IMR-90 (cell line): Measurements from ENCODE around the gene H1-8. TPM values are rescaled to one million over a fixed set of nuclear protein-coding genes. Genes with fewer than 3 reads are reported as not detected.

Experiments used
- ATAC-seq: fragments of 200-7000 bp; cut with Tn5 transposase; 2 replicates; pipeline ENCODE4 v1.9.1; 2020; ENCODE audit warnings: low read depth, mild to moderate bottlenecking, moderate library complexity
- BruUV-seq: library from RNA; stranded (reverse); fragments of 400-500 nt; replicated peaks from 2 replicates; lab custom pipeline; 2021; lab: Mats Ljungman, UMichigan
- CTCF ChIA-PET: fragments of 300-600 bp; formaldehyde crosslinking; extraction: SDS; loops from one replicate; lab custom pipeline; 2021; ENCODE audit warnings: antibody characterized with exemption; lab: Yijun Ruan, JAX
- POLR2A ChIA-PET: fragments of 300-600 bp; sonication (Branson Sonifier 250); formaldehyde crosslinking; loops from one replicate; lab custom pipeline; 2022; ENCODE audit warnings: antibody characterized with exemption; ENCODE audit not compliant: unreplicated experiment; lab: Charles Lee
- DNase-seq: peaks from one replicate; pipeline ENCODE4 v3.0.0; 2013
- H2AFZ ChIP-seq: replicated peaks from 2 replicates; pipeline ENCODE3; 2013; ENCODE audit warnings: low read length, mild to moderate bottlenecking; ENCODE audit not compliant: poor library complexity
- H2AK5ac ChIP-seq: 2 replicates; pipeline ENCODE4 v1.6.1; 2013; ENCODE audit warnings: low read depth, low read length, inconsistent platforms
- H2AK9ac ChIP-seq: replicated peaks from 2 replicates; pipeline ENCODE3; 2013; ENCODE audit warnings: mild to moderate bottlenecking, low read depth, low read length, moderate library complexity; ENCODE audit not compliant: poor library complexity
- H2BK120ac ChIP-seq: 2 replicates; pipeline ENCODE4 v1.6.1; 2013; ENCODE audit warnings: low read depth, low read length, inconsistent platforms
- H2BK15ac ChIP-seq: 3 replicates; pipeline ENCODE4 v1.6.1; 2013; ENCODE audit warnings: low read depth, low read length, inconsistent platforms
- H2BK20ac ChIP-seq: 2 replicates; pipeline ENCODE4 v1.6.1; 2013; ENCODE audit warnings: low read depth, mild to moderate bottlenecking, inconsistent platforms, low read length, moderate library complexity
- H2BK5ac ChIP-seq: 2 replicates; pipeline ENCODE4 v1.6.1; 2013; ENCODE audit warnings: mild to moderate bottlenecking, low read depth, low read length, inconsistent platforms; ENCODE audit not compliant: poor library complexity, severe bottlenecking
- H3K14ac ChIP-seq: replicated peaks from 2 replicates; pipeline ENCODE4 v1.6.1; 2013; ENCODE audit warnings: low read depth, low read length, inconsistent platforms
- H3K18ac ChIP-seq: 2 replicates; pipeline ENCODE4 v1.6.1; 2013; ENCODE audit warnings: low read depth, low read length, control low read depth
- H3K23ac ChIP-seq: 2 replicates; pipeline ENCODE4 v1.6.1; 2013; ENCODE audit warnings: low read depth, low read length, inconsistent platforms
- H3K27ac ChIP-seq: 2 replicates; pipeline ENCODE4 v1.5.1; 2013; ENCODE audit warnings: mild to moderate bottlenecking, control low read depth, low read length; ENCODE audit not compliant: insufficient read depth
- H3K27me3 ChIP-seq: 2 replicates; pipeline ENCODE4 v1.6.1; 2013; ENCODE audit warnings: low read length; ENCODE audit not compliant: control insufficient read depth, insufficient read depth
- H3K36me3 ChIP-seq: 2 replicates; pipeline ENCODE4 v1.6.1; 2013; ENCODE audit warnings: low read length, mixed read lengths; ENCODE audit not compliant: control insufficient read depth, insufficient read depth
- H3K4ac ChIP-seq: 2 replicates; pipeline ENCODE4 v1.6.1; 2013; ENCODE audit warnings: low read depth, low read length, inconsistent platforms
- H3K4me1 ChIP-seq: 2 replicates; pipeline ENCODE4 v1.6.1; 2013; ENCODE audit warnings: low read length, mixed read lengths; ENCODE audit not compliant: control insufficient read depth, insufficient read depth
- H3K4me2 ChIP-seq: 2 replicates; pipeline ENCODE4 v1.6.1; 2013; ENCODE audit warnings: low read depth, mild to moderate bottlenecking, control low read depth, low read length, moderate library complexity
- H3K4me3 ChIP-seq: 2 replicates; pipeline ENCODE4 v1.5.1; 2013; ENCODE audit warnings: low read depth, mild to moderate bottlenecking, control low read depth, low read length, moderate library complexity; ENCODE audit not compliant: insufficient read depth
- H3K56ac ChIP-seq: 2 replicates; pipeline ENCODE4 v1.6.1; 2013; ENCODE audit warnings: low read length, inconsistent platforms; ENCODE audit not compliant: insufficient read depth; ENCODE audit errors: extremely low read depth
- H3K79me1 ChIP-seq, 2 experiments: 2 replicates each; pipeline ENCODE4 v1.6.1; 2013; ENCODE audit warnings: low read length in 2 of 2, inconsistent platforms in 1 of 2, low read depth in 1 of 2
- H3K9ac ChIP-seq: 2 replicates; pipeline ENCODE4 v1.6.1; 2013; ENCODE audit warnings: low read depth, low read length, control low read depth
- H3K9me1 ChIP-seq: 2 replicates; pipeline ENCODE4 v1.6.1; 2013; ENCODE audit warnings: low read length, inconsistent platforms; ENCODE audit not compliant: insufficient read depth
- H3K9me3 ChIP-seq: 2 replicates; pipeline ENCODE4 v1.6.1; 2013; ENCODE audit warnings: low read length; ENCODE audit not compliant: control insufficient read depth, insufficient read depth
- H4K20me1 ChIP-seq: 2 replicates; pipeline ENCODE4 v1.6.1; 2013; ENCODE audit warnings: low read length, inconsistent platforms; ENCODE audit not compliant: insufficient read depth
- H4K5ac ChIP-seq: 2 replicates; pipeline ENCODE4 v1.6.1; 2013; ENCODE audit warnings: mild to moderate bottlenecking, low read depth, low read length, control low read depth
- H4K8ac ChIP-seq, 2 experiments: 2 replicates each; pipeline ENCODE4 v1.6.1; 2013; ENCODE audit warnings: low read depth in 2 of 2, low read length in 2 of 2, control low read depth in 1 of 2, inconsistent platforms in 1 of 2
- H4K91ac ChIP-seq: 2 replicates; pipeline ENCODE4 v1.6.1; 2013; ENCODE audit warnings: low read depth, low read length, inconsistent platforms; ENCODE audit not compliant: insufficient read depth
- ELK1 ChIP-seq: fragments of 150-350 bp; IDR thresholded peaks from 2 replicates; pipeline ENCODE4 v1.6.1; 2016; ENCODE audit warnings: low read depth, mild to moderate bottlenecking, low read length, moderate library complexity, borderline replicate concordance
- MAFK ChIP-seq: IDR thresholded peaks from 2 replicates; pipeline ENCODE4 v1.6.1; 2012; ENCODE audit warnings: low read depth, low read length, improper control_type of control experiment
- RAD21 ChIP-seq: IDR thresholded peaks from 2 replicates; pipeline ENCODE4 v1.6.1; 2012; ENCODE audit warnings: low read length, improper control_type of control experiment
- RFX5 ChIP-seq: IDR thresholded peaks from 2 replicates; pipeline ENCODE4 v1.8.0; 2012; ENCODE audit warnings: low read depth, mild to moderate bottlenecking, low read length, moderate library complexity
- WGBS, 2 experiments: methylation state at CpG; one replicate each; pipeline versions ENCODE4 v1.1.5 to v1.1.7; 2013; ENCODE audit warnings: missing lambda C conversion rate in 2 of 2; ENCODE audit not compliant: insufficient read length in 1 of 2; ENCODE audit errors: extremely low coverage in 2 of 2; 5-methylcytosine and 5-hydroxymethylcytosine counted together
- dilution Hi-C: fragments of 300-500 bp; cut with HindIII; formaldehyde crosslinking; loops from one replicate; pipeline ENCODE4 v1.14.3; 2018; ENCODE audit warnings: low sequenced_read_pairs; ENCODE audit not compliant: unreplicated experiment
- in situ Hi-C: fragments of 300-500 bp; cut with MboI; formaldehyde crosslinking; loops from 3 replicates; pipeline ENCODE4 v1.14.3; 2019; ENCODE audit warnings: low sequenced_read_pairs, inconsistent platforms, mixed read lengths
- intact Hi-C: fragments of 100-400 bp; cut with micrococcal nuclease; formaldehyde crosslinking; loops from 2 replicates; pipeline ENCODE4 v1.10.0; 2022
- polyA plus RNA-seq, 3 experiments: library from polyadenylated mRNA; depleted of rRNA; stranded (reverse); fragments of >200 nt; gene quantifications; 2 replicates each; pipeline ENCODE4 v1.2.3, GENCODE V29; 2012; ENCODE audit warnings: low replicate concordance in 1 of 3
- total RNA-seq: library from RNA; depleted of rRNA; stranded (reverse); fragments of >200 nt; gene quantifications from 2 replicates; pipeline ENCODE4 v1.2.3, GENCODE V29; 2012
- TF ChIP-seq, protein P1 (sequence below): conservative IDR thresholded peaks from 2 replicates; pipeline ENCODE4 v1.5.1; 2012; ENCODE audit warnings: mild to moderate bottlenecking, low read depth, low read length, improper control_type of control experiment

H1-8 gene
- total and polyA plus RNA-seq, 2 of the 4 experiments (the other 2 are of a cell fraction) = not detected

GRCh38 chr3:129519449-129519848 lies 23.5 kb upstream of the H1-8 start:
- Histone ChIP-seq H2AK9ac (no peak overlapping the region), H4K8ac (no peak overlapping the region), H2BK120ac (no peak overlapping the region), H3K4ac (no peak overlapping the region), H4K91ac (no peak overlapping the region), H3K9ac (no peak overlapping the region), H3K56ac (no peak overlapping the region), H4K5ac (no peak overlapping the region), H4K20me1 (no peaks in the 10 kb centered on the region), H3K9me1 (peaks cover 3% of the 10 kb centered on the region; the same call in 1 of the 2 replicates), H3K9me3 (no peaks in the 10 kb centered on the region), H2BK5ac (no peak overlapping the region), H3K14ac (no peak overlapping the region), H3K4me1 (no peaks in the 10 kb centered on the region), H2BK20ac (no peak overlapping the region), H2AK5ac (no peak overlapping the region), H2BK15ac (no peak overlapping the region), H3K4me2 (no peak overlapping the region), H3K36me3 (peaks cover 11% of the 10 kb centered on the region; the same call in 1 of the 2 replicates), H2AFZ (no peak overlapping the region), H3K27ac (no peak overlapping the region), H3K18ac (no peak overlapping the region), H3K79me1 (no peaks in the 10 kb centered on the region), H3K27me3 (no peaks in the 10 kb centered on the region), H3K23ac (no peak overlapping the region), H3K4me3 (no peak overlapping the region)
- DNase-seq = no peak
- CTCF ChIA-PET = no interaction called here
- TF ChIP-seq, protein P1, sequence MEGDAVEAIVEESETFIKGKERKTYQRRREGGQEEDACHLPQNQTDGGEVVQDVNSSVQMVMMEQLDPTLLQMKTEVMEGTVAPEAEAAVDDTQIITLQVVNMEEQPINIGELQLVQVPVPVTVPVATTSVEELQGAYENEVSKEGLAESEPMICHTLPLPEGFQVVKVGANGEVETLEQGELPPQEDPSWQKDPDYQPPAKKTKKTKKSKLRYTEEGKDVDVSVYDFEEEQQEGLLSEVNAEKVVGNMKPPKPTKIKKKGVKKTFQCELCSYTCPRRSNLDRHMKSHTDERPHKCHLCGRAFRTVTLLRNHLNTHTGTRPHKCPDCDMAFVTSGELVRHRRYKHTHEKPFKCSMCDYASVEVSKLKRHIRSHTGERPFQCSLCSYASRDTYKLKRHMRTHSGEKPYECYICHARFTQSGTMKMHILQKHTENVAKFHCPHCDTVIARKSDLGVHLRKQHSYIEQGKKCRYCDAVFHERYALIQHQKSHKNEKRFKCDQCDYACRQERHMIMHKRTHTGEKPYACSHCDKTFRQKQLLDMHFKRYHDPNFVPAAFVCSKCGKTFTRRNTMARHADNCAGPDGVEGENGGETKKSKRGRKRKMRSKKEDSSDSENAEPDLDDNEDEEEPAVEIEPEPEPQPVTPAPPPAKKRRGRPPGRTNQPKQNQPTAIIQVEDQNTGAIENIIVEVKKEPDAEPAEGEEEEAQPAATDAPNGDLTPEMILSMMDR = no peak
- TF ChIP-seq ELK1 = no peak
- no peak for TF ChIP-seq MAFK
- no peak for TF ChIP-seq RFX5
- no peak for TF ChIP-seq RAD21
- dilution Hi-C loops = no loop called here
- intact Hi-C loops = no loop called here
- in situ Hi-C loops = no loop called here
- POLR2A ChIA-PET = no interaction called here
- no peak for ATAC-seq
- WGBS, 2 experiments = 92% methylated on average over 9 of the region's 10 CpGs; no CpG with 5 or more reads in 1 of the 2 experiments
- BruUV-seq = no TSS peak
